Transverse colon (tissue), 4 donors: ENCODE data around the gene ARHGAP24. TPM values are rescaled to one million over a fixed set of nuclear protein-coding genes. Genes with fewer than 3 reads are reported as not detected.

ENCODE experiments used
- DNase-seq: peaks from one replicate; pipeline ENCODE4 v3.0.0-alpha.2; 2019
- H3K27ac ChIP-seq, 4 donors: fragments of 200-600 bp; sonication (generic); 2 replicates each; pipeline ENCODE4 v1.5.1; 2016 to 2018; ENCODE audit warnings: inconsistent platforms in 4 of 4
- H3K27me3 ChIP-seq: fragments of 200-600 bp; sonication (generic); 2 replicates; pipeline ENCODE4 v1.5.1; 2017; ENCODE audit warnings: inconsistent platforms
- H3K36me3 ChIP-seq, 4 donors: fragments of 200-600 bp; sonication (generic); 2 replicates each; pipeline ENCODE4 v1.5.1; 2017 to 2019; ENCODE audit warnings: inconsistent platforms in 4 of 4
- H3K4me1 ChIP-seq, 4 donors: fragments of 200-600 bp; sonication (generic); 2 replicates each; pipeline ENCODE4 v1.5.1; 2017 to 2020; ENCODE audit warnings: inconsistent platforms in 4 of 4
- H3K4me3 ChIP-seq, 4 donors: fragments of 200-600 bp; sonication (generic); 1 replicate in 1 of 4; 2 replicates in 3 of 4; pipeline versions ENCODE4 v1.5.1 to v1.6.1; 2017 to 2019; ENCODE audit warnings: inconsistent platforms in 4 of 4
- H3K9me3 ChIP-seq, 2 donors: fragments of 200-600 bp; sonication (generic); 2 replicates each; pipeline ENCODE4 v1.5.1; 2017 to 2019; ENCODE audit warnings: inconsistent platforms in 2 of 2
- EP300 ChIP-seq: sonication (generic); formaldehyde crosslinking; IDR thresholded peaks from one replicate; pipeline ENCODE4 v1.6.1; 2017; ENCODE audit warnings: antibody characterized with exemption, low read depth
- POLR2A ChIP-seq: fragments of 450-650 bp; IDR thresholded peaks from one replicate; pipeline ENCODE4 v1.6.1; 2016; ENCODE audit warnings: antibody characterized with exemption, mild to moderate bottlenecking, moderate library complexity
- POLR2AphosphoS5 ChIP-seq, 3 donors: sonication (generic); formaldehyde crosslinking; IDR thresholded peaks; one replicate each; pipeline ENCODE4 v1.6.1; 2016; ENCODE audit warnings: antibody characterized with exemption in 3 of 3
- WGBS, 2 donors: methylation state at CpG; one replicate each; pipeline ENCODE4 v1.1.5; 2018; ENCODE audit warnings: low coverage in 1 of 2; 5-methylcytosine and 5-hydroxymethylcytosine counted together
- in situ Hi-C, 4 donors: fragments of 200-750 bp; cut with MboI; loops; one replicate each; pipeline versions ENCODE4 v1.15.0 to v1.15.1; 2017; ENCODE audit warnings: low sequenced_read_pairs in 3 of 4, low pct_ligation_motif_present in 1 of 4, low pct_unique_long_range_greater_than_20kb in 1 of 4
- intact Hi-C: fragments of 100-400 bp; cut with DNase I; formaldehyde crosslinking; loops from one replicate; pipeline ENCODE4 v1.15.1; 2023; ENCODE audit warnings: low total_unique reads
- total RNA-seq, 4 donors: library from RNA; depleted of rRNA; stranded (reverse); fragments of >200 nt; gene quantifications; one replicate each; pipeline ENCODE4 v1.1.0, GENCODE V29; 2016
- TF ChIP-seq, protein P1 (sequence below), 5 experiments: fragments of 200-600 bp in 3 of 5; fragments of 450-650 bp in 2 of 5; sonication (generic) in 3 of 5; IDR thresholded peaks; 1 replicate in 2 of 5; 2 replicates in 3 of 5; pipeline ENCODE4 v1.5.1; 2016 to 2017; ENCODE audit warnings: antibody characterized with exemption in 5 of 5, inconsistent platforms in 3 of 5, mild to moderate bottlenecking in 2 of 5, moderate library complexity in 1 of 5

The ARHGAP24 gene
- total RNA-seq, 4 donors from 2014 or later = 4.2 to 32.0 (median 12.6) TPM

DNA sequence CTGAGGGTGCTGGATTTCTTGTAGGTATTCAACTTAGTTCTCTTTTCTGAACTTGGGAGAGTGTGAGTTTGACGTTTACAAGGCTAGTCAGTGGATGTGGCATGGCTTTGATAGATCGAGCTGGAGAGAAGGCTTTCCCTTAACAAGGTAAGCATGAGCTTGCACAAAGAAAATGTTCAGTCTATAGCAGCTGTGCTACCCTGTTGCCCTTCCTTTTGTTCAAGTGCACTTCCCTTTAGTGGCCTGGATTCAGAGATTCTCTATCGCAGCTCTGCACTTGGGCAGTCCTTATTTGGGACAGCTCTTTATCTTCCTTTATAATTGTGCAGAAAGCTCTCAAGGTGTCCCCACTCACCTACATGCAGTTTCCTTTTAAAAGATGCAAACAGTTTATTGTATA, 198.0 kb downstream of the ARHGAP24 start:
- no peak for DNase-seq
- intact Hi-C loops (no loop called here), in situ Hi-C loops (no loop called here)
- H3K9me3 ChIP-seq = no peaks in the 10 kb centered on the region
- TF ChIP-seq, protein P1, sequence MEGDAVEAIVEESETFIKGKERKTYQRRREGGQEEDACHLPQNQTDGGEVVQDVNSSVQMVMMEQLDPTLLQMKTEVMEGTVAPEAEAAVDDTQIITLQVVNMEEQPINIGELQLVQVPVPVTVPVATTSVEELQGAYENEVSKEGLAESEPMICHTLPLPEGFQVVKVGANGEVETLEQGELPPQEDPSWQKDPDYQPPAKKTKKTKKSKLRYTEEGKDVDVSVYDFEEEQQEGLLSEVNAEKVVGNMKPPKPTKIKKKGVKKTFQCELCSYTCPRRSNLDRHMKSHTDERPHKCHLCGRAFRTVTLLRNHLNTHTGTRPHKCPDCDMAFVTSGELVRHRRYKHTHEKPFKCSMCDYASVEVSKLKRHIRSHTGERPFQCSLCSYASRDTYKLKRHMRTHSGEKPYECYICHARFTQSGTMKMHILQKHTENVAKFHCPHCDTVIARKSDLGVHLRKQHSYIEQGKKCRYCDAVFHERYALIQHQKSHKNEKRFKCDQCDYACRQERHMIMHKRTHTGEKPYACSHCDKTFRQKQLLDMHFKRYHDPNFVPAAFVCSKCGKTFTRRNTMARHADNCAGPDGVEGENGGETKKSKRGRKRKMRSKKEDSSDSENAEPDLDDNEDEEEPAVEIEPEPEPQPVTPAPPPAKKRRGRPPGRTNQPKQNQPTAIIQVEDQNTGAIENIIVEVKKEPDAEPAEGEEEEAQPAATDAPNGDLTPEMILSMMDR (IDR thresholded peaks at IDR 0.05) = no peak
- no peak for TF ChIP-seq POLR2A
- TF ChIP-seq EP300 = no peak
- no peak for TF ChIP-seq POLR2AphosphoS5 (IDR thresholded peaks at IDR 0.05)
- no peak overlapping the region for H3K4me3 ChIP-seq
- H3K27ac ChIP-seq = no peak overlapping the region
- WGBS, 2 donors = 67 to 71% methylated on average over 1 to 3 of the region's 3 CpGs
- H3K36me3 ChIP-seq = no peaks in the 10 kb centered on the region
- no peaks in the 10 kb centered on the region for H3K27me3 ChIP-seq
- peaks cover 0 to 16% (median 0%) of the 10 kb centered on the region in 4 donors for H3K4me1 ChIP-seq

DNA sequence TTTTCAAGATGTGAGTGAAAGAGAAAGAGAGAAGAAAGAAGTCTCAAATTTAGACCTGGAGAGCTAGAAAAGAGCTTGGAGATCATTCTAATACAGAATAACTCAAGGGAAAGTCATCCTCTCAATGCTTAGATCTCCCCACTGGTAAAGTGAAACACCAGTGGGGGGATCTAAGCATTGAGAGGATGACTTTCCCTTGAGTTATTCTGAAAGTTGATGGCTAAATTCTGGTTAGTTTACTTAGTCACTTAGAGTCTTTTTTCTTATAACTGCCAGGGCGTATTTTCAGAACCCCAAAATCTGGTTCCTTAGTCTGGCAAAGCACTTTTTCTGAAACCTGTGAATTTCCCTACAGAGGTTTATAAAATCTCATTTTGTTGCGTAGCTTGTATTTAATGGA, 198.6 kb downstream of the ARHGAP24 start:
- no peaks in the 10 kb centered on the region for H3K9me3 ChIP-seq
- in situ Hi-C loops = no loop called here
- no peak overlapping the region for H3K27ac ChIP-seq
- 83% methylated on average over 2 of the region's 2 CpGs for WGBS, 2 donors
- intact Hi-C loops = no loop called here
- no peaks in the 10 kb centered on the region for H3K36me3 ChIP-seq
- H3K4me3 ChIP-seq = no peak overlapping the region
- TF ChIP-seq POLR2A = no peak
- no peak for TF ChIP-seq EP300
- no peak for TF ChIP-seq POLR2AphosphoS5 (IDR thresholded peaks at IDR 0.05)
- TF ChIP-seq, protein P1 (IDR thresholded peaks at IDR 0.05) = no peak
- H3K27me3 ChIP-seq = no peaks in the 10 kb centered on the region
- H3K4me1 ChIP-seq = peaks cover 0 to 16% (median 0%) of the 10 kb centered on the region in 4 donors
- no peak for DNase-seq

DNA sequence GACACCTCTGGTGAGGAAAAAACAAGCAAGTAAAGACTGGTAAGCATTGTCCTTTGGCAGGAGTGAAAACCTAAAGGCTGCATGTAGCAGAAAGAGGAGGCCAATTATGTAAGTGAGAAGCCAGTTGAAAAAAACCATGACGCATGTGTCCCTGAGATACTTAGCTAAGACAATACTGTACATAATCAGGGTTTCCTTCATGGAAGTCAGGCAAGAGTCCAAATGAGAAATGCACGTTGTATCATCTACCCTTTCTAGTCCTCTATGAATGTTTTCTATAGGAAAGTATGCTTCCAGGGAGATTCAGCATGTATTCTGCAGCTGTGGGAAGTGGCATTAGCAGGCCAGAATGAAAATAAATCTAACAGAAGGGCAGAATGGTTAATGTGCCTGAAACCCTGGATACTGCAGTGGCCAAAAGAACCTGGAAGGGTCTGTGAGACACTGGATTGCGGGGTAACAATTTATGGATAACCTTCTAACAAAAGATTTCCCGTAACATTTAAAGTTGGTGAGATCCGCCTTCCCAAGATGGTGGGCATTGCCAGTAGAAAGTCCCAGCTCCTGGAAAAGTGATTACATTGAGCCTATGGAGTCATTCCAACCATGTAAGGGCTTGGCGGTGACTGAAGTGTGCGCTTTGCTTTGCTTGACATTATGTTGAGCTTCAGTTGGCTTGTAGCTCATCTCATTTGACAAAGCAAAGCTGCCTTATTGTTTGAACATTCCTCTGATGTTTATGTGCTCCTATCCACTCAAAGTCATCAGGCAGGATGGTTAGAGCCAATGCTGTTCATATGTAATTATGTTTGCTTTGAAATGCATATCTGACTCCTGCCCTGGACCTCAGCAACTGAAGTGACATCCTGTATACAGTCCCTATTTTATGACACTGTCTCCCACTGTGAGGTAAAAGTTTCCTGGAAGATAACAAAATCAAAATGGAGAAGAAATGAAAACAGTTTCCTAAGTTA, 200.4 kb downstream of the ARHGAP24 start:
- WGBS, 2 donors = 84 to 90% methylated on average over 6 to 7 of the region's 7 CpGs
- Histone ChIP-seq H3K36me3 (no peaks in the 10 kb centered on the region), H3K27ac (no peak overlapping the region), H3K4me3 (no peak overlapping the region), H3K9me3 (no peaks in the 10 kb centered on the region), H3K4me1 (peaks cover 0 to 16% (median 0%) of the 10 kb centered on the region in 4 donors), H3K27me3 (no peaks in the 10 kb centered on the region)
- DNase-seq = no peak
- no peak for TF ChIP-seq POLR2AphosphoS5 (IDR thresholded peaks at IDR 0.05)
- in situ Hi-C loops = no loop called here
- intact Hi-C loops = no loop called here

DNA sequence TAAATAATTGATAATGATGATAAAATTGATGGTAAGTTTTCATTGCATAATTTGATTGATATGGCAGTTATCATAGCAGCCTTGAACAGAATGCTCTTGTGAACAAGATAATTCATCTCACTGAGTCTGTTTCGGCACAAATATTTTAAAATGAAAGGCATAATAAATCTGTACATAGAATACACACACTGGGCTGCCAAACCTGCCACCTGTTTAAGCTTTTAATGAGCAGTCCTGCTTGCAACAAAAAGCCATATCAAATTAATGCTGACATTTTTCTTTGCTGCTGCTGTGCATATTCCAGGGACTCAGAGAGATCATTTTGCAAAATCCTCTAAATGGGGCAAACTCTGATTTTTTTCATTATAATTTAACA, 201.1 kb downstream of the ARHGAP24 start:
- H3K27me3 ChIP-seq = no peaks in the 10 kb centered on the region
- peaks cover 0 to 16% (median 0%) of the 10 kb centered on the region in 4 donors for H3K4me1 ChIP-seq
- in situ Hi-C loops (no loop called here), intact Hi-C loops (no loop called here)
- WGBS, 2 donors = 54 to 56% methylated on average over 1 of the region's 1 CpG
- H3K4me3 ChIP-seq = no peak overlapping the region
- no peak overlapping the region for H3K27ac ChIP-seq
- no peak for DNase-seq
- no peak for TF ChIP-seq POLR2AphosphoS5 (IDR thresholded peaks at IDR 0.05)
- TF ChIP-seq, protein P1 (IDR thresholded peaks at IDR 0.05) = no peak
- TF ChIP-seq POLR2A = no peak
- no peak for TF ChIP-seq EP300
- no peaks in the 10 kb centered on the region for H3K36me3 ChIP-seq
- no peaks in the 10 kb centered on the region for H3K9me3 ChIP-seq
